Activated naive CD8-positive, alpha-beta T cell treated with anti-CD3 and anti-CD28 coated beads, Interleukin-2, amount 50 U/mL, for 24 hours (primary cell): ENCODE measurements around the gene SPATA21.
"Not testable (repeated sequence)": the region's sequence is repeated elsewhere in the genome, so short reads cannot be mapped to it uniquely, and the experiment has no call there.

Source experiments
- ATAC-seq: fragments of 150-1000 bp; cut with Tn5 transposase; one replicate; pipeline ENCODE4 v1.10.0; 2021
- DNase-seq: peaks from one replicate; pipeline ENCODE4 v3.0.0; 2021
- H3K27ac Mint-ChIP-seq: one replicate; pipeline ENCODE4 v1.8.0; 2021; ENCODE audit warnings: mild to moderate bottlenecking, mixed read lengths
- H3K27me3 Mint-ChIP-seq: one replicate; pipeline ENCODE4 v1.8.0; 2021; ENCODE audit warnings: mixed read lengths
- H3K36me3 Mint-ChIP-seq: one replicate; pipeline ENCODE4 v1.8.0; 2021; ENCODE audit warnings: low read depth, mixed read lengths
- H3K4me1 Mint-ChIP-seq: one replicate; pipeline ENCODE4 v1.8.0; 2021; ENCODE audit warnings: mixed read lengths
- H3K4me3 Mint-ChIP-seq: one replicate; pipeline ENCODE4 v1.8.0; 2021; ENCODE audit warnings: mild to moderate bottlenecking, moderate library complexity, mixed read lengths
- H3K9me3 Mint-ChIP-seq: one replicate; pipeline ENCODE4 v1.8.0; 2021; ENCODE audit warnings: mixed read lengths

Gene SPATA21

DNA sequence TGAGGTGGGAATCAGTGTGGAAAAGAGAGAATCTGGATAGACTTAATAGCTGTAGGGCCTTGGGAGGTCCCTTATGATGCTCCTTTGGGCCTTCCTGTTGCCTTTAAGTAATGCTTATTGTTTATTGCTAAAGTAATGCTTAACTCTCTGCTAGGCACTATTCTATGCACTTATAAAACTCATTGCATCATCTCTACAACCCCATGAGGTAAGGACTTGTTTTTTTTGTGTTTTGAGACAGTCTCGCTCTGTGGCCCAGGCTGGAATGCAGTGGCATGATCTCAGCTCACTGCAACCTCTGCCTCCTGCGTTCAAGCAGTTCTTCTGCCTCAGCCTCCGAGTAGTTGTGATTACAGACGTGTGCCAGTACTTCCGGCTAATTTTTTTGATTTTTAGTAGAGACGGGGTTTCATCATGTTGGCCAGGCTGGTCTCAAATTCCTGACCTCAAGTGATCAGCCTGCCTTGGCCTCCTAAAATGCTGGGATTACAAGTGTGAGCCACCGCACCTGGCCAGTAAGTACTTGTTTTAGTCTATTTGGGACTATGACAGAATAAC, 25.6 kb upstream of the SPATA21 start:
- ATAC-seq = no peak
- Mint-ChIP-seq H3K27me3 (no peaks in the 10 kb centered on the region), H3K4me1 (no peaks in the 10 kb centered on the region), H3K36me3 (peaks cover 27% of the 10 kb centered on the region), H3K9me3 (no peaks in the 10 kb centered on the region), H3K27ac (no peak overlapping the region), H3K4me3 (no peak overlapping the region)
- no peak for DNase-seq

DNA sequence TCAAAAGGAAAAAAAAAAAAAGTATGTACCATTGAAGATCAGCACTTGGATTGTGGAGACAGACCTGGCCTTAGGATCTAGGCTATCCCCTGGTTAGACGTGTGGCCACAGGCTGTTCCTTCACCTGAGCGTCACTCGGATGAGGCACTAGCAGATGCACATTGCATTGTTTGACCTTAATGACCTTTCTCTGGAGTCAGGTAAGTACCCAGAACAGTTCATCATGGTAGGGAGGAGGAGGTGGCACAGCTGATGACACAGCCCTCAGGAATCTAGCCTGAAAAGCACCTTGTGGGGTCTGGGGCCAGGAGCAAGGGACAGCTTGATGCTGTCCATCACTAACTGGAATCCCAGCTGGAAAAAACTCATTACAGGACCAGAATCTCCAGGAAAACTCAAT, 24.5 kb upstream of the SPATA21 start:
- H3K4me3 Mint-ChIP-seq = no peak overlapping the region
- ATAC-seq = peak; percentile 43
- H3K9me3 Mint-ChIP-seq = no peaks in the 10 kb centered on the region
- no peak for DNase-seq
- H3K36me3 Mint-ChIP-seq = peaks cover 29% of the 10 kb centered on the region
- H3K4me1 Mint-ChIP-seq = no peaks in the 10 kb centered on the region
- no peaks in the 10 kb centered on the region for H3K27me3 Mint-ChIP-seq
- H3K27ac Mint-ChIP-seq = no peak overlapping the region

DNA sequence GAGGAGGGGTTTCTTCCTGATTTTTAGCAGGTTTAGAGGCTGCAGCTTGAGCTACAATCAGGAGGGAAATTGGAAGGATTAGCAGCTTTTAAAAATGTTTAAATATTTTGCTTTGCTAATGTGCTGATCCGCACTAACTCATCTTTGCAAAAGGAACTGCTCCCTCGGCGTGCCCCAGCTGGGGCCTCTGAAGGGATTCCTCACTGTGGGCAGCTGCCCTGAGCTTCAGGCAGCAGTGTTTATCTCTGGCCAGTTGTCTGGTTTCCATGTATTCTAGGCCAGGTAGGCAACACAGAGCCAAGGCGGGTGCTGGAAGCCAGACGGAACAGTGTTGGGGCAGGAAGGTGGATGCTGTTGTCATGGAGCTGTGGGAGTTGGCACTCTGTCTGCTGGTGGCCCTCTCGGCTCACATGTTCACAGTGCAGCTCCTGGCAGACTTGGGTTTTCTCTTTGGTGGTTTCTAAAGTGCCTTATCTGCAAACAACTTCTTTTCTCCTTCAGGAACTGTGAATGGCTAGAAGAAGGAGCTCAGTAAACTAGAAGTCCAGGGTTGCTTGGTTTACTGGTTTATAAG, 22.2 kb upstream of the SPATA21 start:
- H3K4me3 Mint-ChIP-seq = no peak overlapping the region
- no peaks in the 10 kb centered on the region for H3K4me1 Mint-ChIP-seq
- H3K36me3 Mint-ChIP-seq = peaks cover 31% of the 10 kb centered on the region
- ATAC-seq (no peak), DNase-seq (no peak)
- H3K27me3 Mint-ChIP-seq = no peaks in the 10 kb centered on the region
- H3K9me3 Mint-ChIP-seq = no peaks in the 10 kb centered on the region
- no peak overlapping the region for H3K27ac Mint-ChIP-seq

DNA sequence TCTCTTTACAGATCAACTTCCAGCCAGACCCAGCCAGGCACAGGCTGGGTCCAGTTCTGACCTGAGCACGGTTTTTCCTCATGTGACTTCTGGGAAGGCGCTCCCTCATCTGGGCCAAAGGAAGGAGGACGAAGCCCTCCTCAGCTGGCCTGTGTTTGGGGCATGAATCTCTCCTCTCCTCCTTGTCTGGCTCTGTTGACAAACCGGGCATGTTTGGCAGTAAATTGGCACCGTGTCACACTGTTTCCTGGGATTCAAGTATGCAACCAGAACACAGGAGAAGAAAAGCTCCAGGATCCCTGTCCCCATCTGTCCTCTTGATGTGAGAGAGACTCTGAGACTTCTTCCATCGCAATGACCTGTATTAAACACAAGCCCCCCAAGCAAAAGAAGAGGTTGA, 21.6 kb upstream of the SPATA21 start:
- ATAC-seq (no peak), DNase-seq (no peak)
- Mint-ChIP-seq H3K27me3 (no peaks in the 10 kb centered on the region), H3K4me1 (no peaks in the 10 kb centered on the region), H3K4me3 (no peak overlapping the region), H3K27ac (no peak overlapping the region), H3K36me3 (peaks cover 31% of the 10 kb centered on the region), H3K9me3 (no peaks in the 10 kb centered on the region)

DNA sequence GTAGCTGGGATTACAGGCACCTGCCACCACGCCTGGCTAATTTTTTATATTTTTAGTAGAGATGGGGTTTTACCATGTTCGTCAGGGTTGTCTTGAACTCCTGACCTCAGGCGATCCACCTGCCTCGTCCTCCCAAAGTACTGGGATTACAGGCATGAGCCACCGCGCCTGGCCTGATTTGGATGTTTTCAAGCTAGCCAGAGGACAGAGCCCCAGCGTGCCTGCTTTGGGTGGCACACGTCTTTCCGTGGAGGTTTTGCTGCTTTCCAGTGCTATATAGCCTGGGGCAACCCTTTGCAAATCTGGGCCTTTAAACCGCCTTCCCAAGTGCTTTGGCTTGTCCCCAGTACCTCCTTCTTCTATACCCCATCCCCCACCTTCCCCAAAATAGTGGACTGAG, 18.9 kb upstream of the SPATA21 start:
- H3K9me3 Mint-ChIP-seq, H3K27me3 Mint-ChIP-seq, DNase-seq, H3K4me3 Mint-ChIP-seq, ATAC-seq, H3K4me1 Mint-ChIP-seq: not testable (repeated sequence)
- Mint-ChIP-seq H3K36me3 (peaks cover 33% of the 10 kb centered on the region), H3K27ac (peak overlapping the region; percentile 42)

DNA sequence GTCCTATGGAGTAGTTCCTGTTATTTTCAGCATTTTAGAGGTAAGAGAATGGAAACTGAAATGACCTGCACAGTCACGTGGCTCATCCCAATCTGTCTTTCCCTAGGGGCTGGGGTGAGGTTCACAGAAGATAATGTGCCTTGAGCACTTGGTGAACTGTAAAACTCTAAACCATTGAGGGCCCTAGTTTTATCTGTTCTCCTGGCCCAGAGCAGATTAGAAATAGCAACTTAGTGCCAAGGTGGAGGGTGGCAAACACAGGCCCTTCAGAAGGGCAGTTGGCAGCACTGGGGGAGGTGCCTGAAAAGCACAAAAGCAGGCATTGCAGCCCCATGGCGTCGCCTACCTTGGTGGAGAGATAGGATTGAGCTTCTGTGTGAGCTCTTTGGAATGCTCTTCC, 17.7 kb upstream of the SPATA21 start:
- not testable (repeated sequence) for H3K27ac Mint-ChIP-seq, H3K4me3 Mint-ChIP-seq, H3K9me3 Mint-ChIP-seq, DNase-seq, H3K27me3 Mint-ChIP-seq, H3K4me1 Mint-ChIP-seq, ATAC-seq
- peaks cover 30% of the 10 kb centered on the region for H3K36me3 Mint-ChIP-seq

DNA sequence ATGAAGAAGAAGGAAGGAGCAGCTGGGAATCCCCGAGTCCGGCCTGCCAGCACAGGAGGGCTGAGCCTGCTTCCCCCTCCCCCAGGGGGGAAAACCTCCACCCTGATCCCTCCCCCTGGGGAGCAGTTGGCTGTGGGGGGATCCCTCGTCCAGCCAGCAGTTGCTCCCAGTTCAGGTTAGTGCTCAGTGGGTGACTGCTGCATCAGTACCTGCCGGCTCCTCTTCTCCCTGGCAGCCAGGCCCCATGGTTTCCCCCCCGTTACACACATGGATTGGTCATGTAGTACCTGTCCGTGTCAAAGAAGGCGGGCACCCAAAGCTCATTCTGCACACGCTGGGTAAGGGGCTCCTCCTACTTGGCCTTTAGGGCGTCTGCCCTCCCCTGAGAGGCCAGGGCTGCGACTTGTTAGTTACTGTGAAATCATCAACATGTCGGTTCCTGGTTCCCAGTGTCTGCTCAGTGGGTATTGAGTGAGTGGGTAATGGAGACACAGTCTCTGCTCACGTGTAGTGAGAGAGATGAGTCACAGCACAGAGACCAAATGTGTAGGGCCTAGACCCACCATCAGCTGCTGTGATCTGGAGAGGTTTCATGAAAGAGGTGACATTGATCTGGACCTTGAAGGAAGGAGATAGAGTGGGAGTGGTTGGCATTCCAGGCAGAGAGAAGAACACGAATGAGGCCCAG, 14.8 kb upstream of the SPATA21 start:
- peak; percentile 59 for ATAC-seq
- H3K27ac Mint-ChIP-seq = no peak overlapping the region
- peaks cover 12% of the 10 kb centered on the region for H3K4me1 Mint-ChIP-seq
- H3K27me3 Mint-ChIP-seq = no peaks in the 10 kb centered on the region
- no peak for DNase-seq
- peaks cover 34% of the 10 kb centered on the region for H3K36me3 Mint-ChIP-seq
- no peaks in the 10 kb centered on the region for H3K9me3 Mint-ChIP-seq
- no peak overlapping the region for H3K4me3 Mint-ChIP-seq

DNA sequence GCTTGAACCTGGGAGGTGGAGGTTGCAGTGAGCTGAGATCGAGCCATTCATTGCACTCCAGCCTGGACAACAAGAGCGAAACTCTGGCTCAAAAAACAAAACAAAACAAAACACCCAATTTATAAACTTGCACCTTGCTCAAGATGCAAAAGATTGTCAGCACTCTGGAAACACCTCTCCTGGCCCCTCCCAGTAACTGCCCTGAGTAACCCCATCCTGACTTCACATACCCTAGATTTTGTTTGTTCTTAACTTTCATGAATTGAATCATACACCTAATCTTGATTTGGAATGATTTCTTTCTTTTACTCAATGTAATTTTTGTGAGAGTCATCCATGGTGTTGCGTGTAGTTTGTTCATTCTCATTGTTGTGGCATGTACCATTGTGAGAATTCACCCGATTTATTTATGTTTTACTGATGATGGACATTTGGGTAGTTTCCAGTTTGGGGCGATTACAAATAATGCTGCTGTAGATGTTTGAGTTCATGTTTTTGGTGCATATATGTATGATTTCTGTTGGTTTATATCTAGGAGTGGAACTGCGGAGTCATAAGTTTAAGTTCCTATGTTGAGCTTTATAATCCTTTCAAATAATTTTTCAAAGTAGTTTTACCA, 13.7 kb upstream of the SPATA21 start:
- no peaks in the 10 kb centered on the region for H3K9me3 Mint-ChIP-seq
- H3K27me3 Mint-ChIP-seq = no peaks in the 10 kb centered on the region
- ATAC-seq (no peak), DNase-seq (no peak)
- H3K27ac Mint-ChIP-seq = peak overlapping the region; percentile 2
- H3K4me3 Mint-ChIP-seq = no peak overlapping the region
- peaks cover 30% of the 10 kb centered on the region for H3K36me3 Mint-ChIP-seq
- H3K4me1 Mint-ChIP-seq = peaks cover 12% of the 10 kb centered on the region

DNA sequence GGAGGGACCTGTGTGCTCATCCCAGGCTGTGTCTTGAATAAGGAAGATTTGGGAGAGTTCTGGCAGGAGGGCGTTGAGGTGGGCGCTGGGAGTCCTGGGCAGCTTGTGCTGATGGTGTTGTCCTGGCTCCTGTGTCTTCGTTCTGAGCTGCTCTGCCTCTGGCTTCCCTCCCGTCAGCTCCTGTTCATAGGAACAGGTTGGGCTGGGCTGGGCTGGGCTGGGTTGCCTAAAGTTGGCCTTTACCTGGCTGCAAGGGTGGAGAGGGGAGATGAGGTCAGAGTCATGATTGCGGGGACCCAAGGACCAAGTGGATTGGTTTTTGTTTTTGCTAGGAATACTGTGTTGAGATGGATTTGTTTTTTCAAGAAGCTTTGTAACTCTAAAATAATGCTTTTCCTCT, 12.4 kb upstream of the SPATA21 start:
- H3K27ac Mint-ChIP-seq = peak overlapping the region; percentile 21
- DNase-seq (no peak), ATAC-seq (no peak)
- H3K4me1 Mint-ChIP-seq = peaks cover 12% of the 10 kb centered on the region
- peaks cover 29% of the 10 kb centered on the region for H3K36me3 Mint-ChIP-seq
- H3K9me3 Mint-ChIP-seq = no peaks in the 10 kb centered on the region
- no peaks in the 10 kb centered on the region for H3K27me3 Mint-ChIP-seq
- H3K4me3 Mint-ChIP-seq = no peak overlapping the region

DNA sequence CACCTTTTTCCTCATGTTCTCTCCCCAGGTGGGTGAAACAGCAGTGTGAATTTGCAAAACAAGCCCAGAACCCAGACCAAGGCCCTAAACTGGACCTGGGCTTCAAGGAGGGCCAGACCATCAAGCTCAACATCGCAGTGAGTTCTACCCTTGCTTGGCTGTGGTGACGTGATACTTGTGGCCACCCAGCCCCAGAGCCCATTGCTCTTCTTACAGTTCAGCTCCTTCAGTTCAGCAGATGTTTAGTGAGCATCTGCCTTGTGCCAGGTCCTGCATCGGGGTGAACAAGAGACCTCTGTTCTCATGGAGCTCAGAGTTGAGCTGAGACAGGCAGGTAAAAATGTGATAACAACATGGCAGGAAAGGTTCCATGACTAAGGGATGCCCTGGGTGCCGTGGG, 11.8 kb upstream of the SPATA21 start:
- H3K9me3 Mint-ChIP-seq = no peaks in the 10 kb centered on the region
- ATAC-seq (no peak), DNase-seq (no peak)
- no peak overlapping the region for H3K4me3 Mint-ChIP-seq
- peaks cover 32% of the 10 kb centered on the region for H3K36me3 Mint-ChIP-seq
- H3K4me1 Mint-ChIP-seq = peaks cover 16% of the 10 kb centered on the region
- peak overlapping the region; percentile 21 for H3K27ac Mint-ChIP-seq
- no peaks in the 10 kb centered on the region for H3K27me3 Mint-ChIP-seq

DNA sequence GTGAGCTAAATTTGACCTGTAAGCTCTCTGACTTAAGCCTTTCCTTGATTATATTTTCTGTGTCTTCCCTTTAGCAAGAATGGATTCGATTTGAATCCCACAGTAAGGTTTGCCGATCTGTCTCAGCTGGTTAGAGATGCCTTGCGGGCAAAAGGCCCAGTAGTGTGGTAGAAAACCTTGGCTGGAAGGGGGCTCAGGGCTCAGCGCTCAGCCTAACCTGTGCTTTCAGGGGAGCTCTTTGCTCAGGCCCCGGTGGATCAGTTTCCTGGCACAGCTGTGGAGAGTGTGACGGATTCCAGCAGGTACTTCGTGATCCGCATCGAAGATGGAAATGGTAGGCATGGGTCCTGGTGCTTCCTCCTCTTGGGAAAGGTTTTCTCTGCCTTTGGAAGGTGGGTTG, 10.4 kb upstream of the SPATA21 start:
- peaks cover 28% of the 10 kb centered on the region for H3K4me1 Mint-ChIP-seq
- DNase-seq (no peak), ATAC-seq (no peak)
- no peak overlapping the region for H3K4me3 Mint-ChIP-seq
- peaks cover 34% of the 10 kb centered on the region for H3K36me3 Mint-ChIP-seq
- no peaks in the 10 kb centered on the region for H3K27me3 Mint-ChIP-seq
- H3K9me3 Mint-ChIP-seq = no peaks in the 10 kb centered on the region
- no peak overlapping the region for H3K27ac Mint-ChIP-seq

DNA sequence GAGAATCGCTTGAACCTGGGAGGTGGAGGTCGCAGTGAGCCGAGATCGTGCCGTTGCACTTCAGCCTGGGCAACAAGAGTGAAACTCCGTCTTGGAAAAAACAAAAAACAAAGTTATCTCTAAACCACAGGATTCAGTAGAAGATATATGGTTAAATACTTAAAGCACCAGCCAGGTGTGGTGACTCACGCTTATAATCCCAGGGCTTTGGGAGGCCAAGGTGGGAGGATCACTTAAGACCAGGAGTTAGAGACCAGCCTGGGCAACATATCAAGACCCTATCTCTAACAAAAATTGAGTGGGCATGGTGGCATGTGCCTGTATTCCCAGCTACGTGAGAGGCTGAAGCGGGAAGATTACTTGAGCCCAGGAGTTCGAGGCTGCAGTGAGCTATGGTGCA, 8.9 kb upstream of the SPATA21 start:
- Mint-ChIP-seq H3K27me3 (no peaks in the 10 kb centered on the region), H3K4me3 (no peak overlapping the region), H3K9me3 (no peaks in the 10 kb centered on the region), H3K27ac (no peak overlapping the region), H3K36me3 (peaks cover 28% of the 10 kb centered on the region), H3K4me1 (peaks cover 38% of the 10 kb centered on the region)
- ATAC-seq = no peak
- no peak for DNase-seq

DNA sequence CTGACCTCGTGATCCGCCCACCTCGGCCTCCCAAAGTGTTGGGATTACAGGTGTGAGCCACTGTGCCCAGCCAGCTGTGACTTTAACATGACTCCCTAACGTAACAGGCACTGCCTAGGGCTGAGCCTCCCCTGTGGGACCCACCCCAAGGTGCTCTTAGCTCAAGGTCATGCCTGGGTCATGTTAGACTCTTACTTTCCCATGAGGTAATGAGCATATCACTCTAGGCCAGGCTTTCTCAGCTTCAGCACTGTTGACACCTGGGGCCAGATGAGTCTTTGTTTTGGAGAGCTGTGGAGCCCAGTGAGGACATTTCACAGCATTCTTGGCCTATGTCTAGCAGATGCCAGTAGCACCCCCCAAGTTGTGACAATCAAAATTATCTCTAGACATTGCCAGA, 7.8 kb upstream of the SPATA21 start:
- H3K36me3 Mint-ChIP-seq = peaks cover 24% of the 10 kb centered on the region

DNA sequence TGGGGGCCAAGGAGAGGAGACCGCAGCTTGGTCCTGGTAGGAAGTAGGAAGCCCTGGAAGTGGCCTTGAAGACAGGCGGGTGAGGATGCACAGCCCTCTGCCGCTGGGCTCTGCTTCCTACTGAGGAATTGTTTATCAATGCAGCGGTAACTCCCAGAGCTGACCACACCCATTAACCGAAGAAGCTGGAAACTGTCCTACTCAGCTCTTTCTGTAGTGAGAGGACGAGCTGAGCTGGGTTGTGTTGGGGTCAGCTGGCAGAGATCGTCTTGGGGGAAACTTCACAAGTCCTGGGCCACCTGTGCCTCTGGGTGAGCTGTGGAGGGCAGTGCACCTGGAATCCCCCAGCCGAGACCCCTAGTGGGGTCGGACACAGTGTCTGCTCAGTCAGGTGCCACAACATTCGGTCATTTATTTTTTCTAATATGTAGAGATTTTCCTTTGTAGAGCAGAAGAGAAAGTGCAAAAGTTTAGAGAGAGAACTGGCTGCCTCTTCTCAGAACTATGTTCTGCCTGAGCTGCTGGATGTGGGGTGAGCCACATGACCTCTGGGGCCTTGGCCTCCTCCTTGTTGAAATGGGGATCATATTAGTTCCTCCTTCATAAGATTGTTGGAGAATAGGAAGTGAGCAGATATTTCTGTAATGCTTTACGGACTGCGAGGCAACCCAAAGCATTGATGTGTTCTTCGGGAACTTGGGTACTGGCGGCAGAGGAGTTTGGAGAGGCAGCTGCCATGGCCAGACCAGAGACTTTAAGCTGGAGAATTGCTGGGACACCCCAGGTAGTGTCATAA, 6.9 kb upstream of the SPATA21 start:
- Mint-ChIP-seq H3K9me3 (no peaks in the 10 kb centered on the region), H3K27me3 (no peaks in the 10 kb centered on the region), H3K4me1 (peaks cover 36% of the 10 kb centered on the region), H3K36me3 (peaks cover 15% of the 10 kb centered on the region), H3K27ac (peak overlapping the region; percentile 35), H3K4me3 (no peak overlapping the region)
- ATAC-seq = no peak
- DNase-seq = no peak

More for the DNA sequence above, 7.8 kb upstream of the SPATA21 start:
- no peak for ATAC-seq
- H3K9me3 Mint-ChIP-seq = no peaks in the 10 kb centered on the region
- H3K27me3 Mint-ChIP-seq = no peaks in the 10 kb centered on the region
- no peak for DNase-seq
- no peak overlapping the region for H3K27ac Mint-ChIP-seq
- no peak overlapping the region for H3K4me3 Mint-ChIP-seq
- peaks cover 41% of the 10 kb centered on the region for H3K4me1 Mint-ChIP-seq
